Vagina (tissue), 2 donors: ENCODE results near the gene PPIF. TPM values are rescaled to one million over a fixed set of nuclear protein-coding genes. Genes with fewer than 3 reads are reported as not detected.

Experiments used
- DNase-seq, 2 donors: peaks; one replicate each; pipeline ENCODE4 v3.0.0-alpha.2; 2017; ENCODE audit errors: extremely low spot score in 2 of 2
- H3K27ac ChIP-seq: fragments of 200-600 bp; sonication (generic); one replicate; pipeline ENCODE4 v1.5.1; 2019
- H3K27me3 ChIP-seq: fragments of 200-600 bp; sonication (generic); one replicate; pipeline ENCODE4 v1.5.1; 2019
- H3K36me3 ChIP-seq, 2 donors: fragments of 200-600 bp; sonication (generic); one replicate each; pipeline ENCODE4 v1.5.1; 2017 to 2019
- H3K4me1 ChIP-seq: fragments of 200-600 bp; sonication (generic); one replicate; pipeline ENCODE4 v1.5.1; 2019
- H3K4me3 ChIP-seq, 2 donors: fragments of 200-600 bp; sonication (generic); 1 replicate in 1 of 2; 2 replicates in 1 of 2; pipeline ENCODE4 v1.5.1; 2016 to 2019
- H3K9me3 ChIP-seq: fragments of 200-600 bp; sonication (generic); one replicate; pipeline ENCODE4 v1.5.1; 2019
- POLR2A ChIP-seq, 2 donors: fragments of 450-650 bp; IDR thresholded peaks; one replicate each; pipeline ENCODE4 v1.6.1; 2017; ENCODE audit warnings: antibody characterized with exemption in 2 of 2, mild to moderate bottlenecking in 2 of 2, moderate library complexity in 2 of 2
- POLR2AphosphoS5 ChIP-seq, 2 donors: sonication (generic); formaldehyde crosslinking; IDR thresholded peaks; one replicate each; pipeline ENCODE4 v1.9.0; 2017; ENCODE audit warnings: antibody characterized with exemption in 2 of 2, mild to moderate bottlenecking in 2 of 2, low read depth in 1 of 2; ENCODE audit not compliant: insufficient read depth in 1 of 2
- intact Hi-C: fragments of 100-400 bp; cut with DNase I; formaldehyde crosslinking; loops from one replicate; pipeline ENCODE4 v1.15.1; 2023
- total RNA-seq: library from RNA; depleted of rRNA; stranded (reverse); fragments of >200 nt; gene quantifications from one replicate; pipeline ENCODE4 v1.2.3, GENCODE V29; 2016
- TF ChIP-seq, protein P1 (sequence below), 3 experiments: fragments of 450-650 bp in 2 of 3; fragments of 200-600 bp in 1 of 3; sonication (generic) in 1 of 3; IDR thresholded peaks; one replicate each; pipeline ENCODE4 v1.5.1; 2017 to 2019; ENCODE audit warnings: antibody characterized with exemption in 3 of 3, mild to moderate bottlenecking in 2 of 3, moderate library complexity in 2 of 3

PPIF gene
- total RNA-seq, 1 donor from 2014 or later = 44.7 TPM

- Histone ChIP-seq H3K27me3 (no peaks in the 10 kb centered on the region), H3K27ac (no peak overlapping the region), H3K4me1 (peaks cover 13% of the 10 kb centered on the region), H3K9me3 (no peaks in the 10 kb centered on the region), H3K4me3 (no peak overlapping the region), H3K36me3 (peaks cover 0 to 84% of the 10 kb centered on the region in 2 donors)
- DNase-seq = no peak
- intact Hi-C loops = no loop called here
- TF ChIP-seq POLR2A (IDR thresholded peaks at IDR 0.05) = no peak
Measured at GRCh38 chr10:79306644-79307220, 40.5 kb upstream of the PPIF start.

GRCh38 chr10:79308016-79308415, 39.3 kb upstream of the PPIF start:
- no peaks in the 10 kb centered on the region for H3K27me3 ChIP-seq
- no peak overlapping the region for H3K27ac ChIP-seq
- intact Hi-C loops = no loop called here
- no peak for DNase-seq
- peaks cover 13% of the 10 kb centered on the region for H3K4me1 ChIP-seq
- H3K4me3 ChIP-seq = no peak overlapping the region
- peaks cover 0 to 81% of the 10 kb centered on the region in 2 donors for H3K36me3 ChIP-seq
- no peaks in the 10 kb centered on the region for H3K9me3 ChIP-seq
- TF ChIP-seq POLR2A (IDR thresholded peaks at IDR 0.05) (no peak), POLR2AphosphoS5 (IDR thresholded peaks at IDR 0.05; ENCODE audit: insufficient read depth in 1 of 2, low read depth in 1 of 2) (no peak)
- TF ChIP-seq, protein P1, sequence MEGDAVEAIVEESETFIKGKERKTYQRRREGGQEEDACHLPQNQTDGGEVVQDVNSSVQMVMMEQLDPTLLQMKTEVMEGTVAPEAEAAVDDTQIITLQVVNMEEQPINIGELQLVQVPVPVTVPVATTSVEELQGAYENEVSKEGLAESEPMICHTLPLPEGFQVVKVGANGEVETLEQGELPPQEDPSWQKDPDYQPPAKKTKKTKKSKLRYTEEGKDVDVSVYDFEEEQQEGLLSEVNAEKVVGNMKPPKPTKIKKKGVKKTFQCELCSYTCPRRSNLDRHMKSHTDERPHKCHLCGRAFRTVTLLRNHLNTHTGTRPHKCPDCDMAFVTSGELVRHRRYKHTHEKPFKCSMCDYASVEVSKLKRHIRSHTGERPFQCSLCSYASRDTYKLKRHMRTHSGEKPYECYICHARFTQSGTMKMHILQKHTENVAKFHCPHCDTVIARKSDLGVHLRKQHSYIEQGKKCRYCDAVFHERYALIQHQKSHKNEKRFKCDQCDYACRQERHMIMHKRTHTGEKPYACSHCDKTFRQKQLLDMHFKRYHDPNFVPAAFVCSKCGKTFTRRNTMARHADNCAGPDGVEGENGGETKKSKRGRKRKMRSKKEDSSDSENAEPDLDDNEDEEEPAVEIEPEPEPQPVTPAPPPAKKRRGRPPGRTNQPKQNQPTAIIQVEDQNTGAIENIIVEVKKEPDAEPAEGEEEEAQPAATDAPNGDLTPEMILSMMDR (IDR thresholded peaks at IDR 0.05) = no peak

GRCh38 chr10:79308969-79309665, 38.2 kb upstream of the PPIF start:
- H3K36me3 ChIP-seq = peaks cover 0 to 83% of the 10 kb centered on the region in 2 donors
- H3K4me3 ChIP-seq = no peak overlapping the region
- no peaks in the 10 kb centered on the region for H3K9me3 ChIP-seq
- H3K4me1 ChIP-seq = peaks cover 13% of the 10 kb centered on the region
- no peaks in the 10 kb centered on the region for H3K27me3 ChIP-seq
- no peak for DNase-seq
- intact Hi-C loops = no loop called here
- no peak overlapping the region for H3K27ac ChIP-seq
- TF ChIP-seq POLR2A (IDR thresholded peaks at IDR 0.05) (no peak), POLR2AphosphoS5 (IDR thresholded peaks at IDR 0.05; ENCODE audit: insufficient read depth in 1 of 2, low read depth in 1 of 2) (peak in 1 of 2 donors; percentile 23)
- TF ChIP-seq, protein P1 (IDR thresholded peaks at IDR 0.05) = no peak

GRCh38 chr10:79310200-79310865, 36.9 kb upstream of the PPIF start:
- Histone ChIP-seq H3K4me1 (peaks cover 13% of the 10 kb centered on the region), H3K9me3 (no peaks in the 10 kb centered on the region), H3K27me3 (no peaks in the 10 kb centered on the region), H3K27ac (no peak overlapping the region), H3K4me3 (no peak overlapping the region), H3K36me3 (peaks cover 0 to 81% of the 10 kb centered on the region in 2 donors)
- DNase-seq = no peak
- TF ChIP-seq POLR2A (IDR thresholded peaks at IDR 0.05) (no peak), POLR2AphosphoS5 (IDR thresholded peaks at IDR 0.05; ENCODE audit: insufficient read depth in 1 of 2, low read depth in 1 of 2) (no peak)
- TF ChIP-seq, protein P1 (IDR thresholded peaks at IDR 0.05) = no peak
- intact Hi-C loops = no loop called here

DNA sequence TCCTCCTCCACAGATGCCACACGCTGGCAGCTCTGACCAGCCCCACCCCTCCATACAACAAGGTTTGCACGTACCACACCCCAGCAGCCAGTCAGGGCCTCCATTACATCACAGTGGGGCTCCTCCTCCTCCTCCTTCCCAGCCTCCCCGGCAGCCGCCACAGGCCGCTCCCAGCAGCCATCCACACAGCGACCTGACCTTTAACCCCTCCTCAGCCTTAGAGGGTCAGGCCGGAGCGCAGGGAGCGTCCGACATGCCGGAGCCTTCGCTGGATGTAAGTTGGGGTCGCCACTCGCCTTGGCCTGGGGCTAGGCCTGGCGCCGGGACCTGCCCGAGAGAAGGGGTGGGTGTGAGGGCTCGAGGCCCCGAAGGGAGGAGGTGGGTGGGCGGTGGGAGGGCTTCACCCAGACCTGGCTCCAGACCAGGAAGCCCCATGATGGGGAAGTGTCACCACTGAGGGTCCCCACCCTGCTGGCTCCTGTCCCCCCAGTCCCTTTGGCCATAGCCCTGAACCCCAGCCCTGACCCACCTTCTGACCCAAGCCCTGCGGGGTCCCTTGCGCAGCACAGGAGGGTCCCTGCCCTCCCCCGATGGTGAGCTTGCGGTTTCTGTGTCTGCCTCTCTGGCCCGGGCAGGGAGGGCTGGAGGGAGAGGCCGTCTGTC, 36.2 kb upstream of the PPIF start:
- Histone ChIP-seq H3K4me1 (peaks cover 13% of the 10 kb centered on the region), H3K27me3 (no peaks in the 10 kb centered on the region), H3K4me3 (no peak overlapping the region), H3K9me3 (no peaks in the 10 kb centered on the region), H3K36me3 (peaks cover 0 to 74% of the 10 kb centered on the region in 2 donors), H3K27ac (peak overlapping the region; percentile 5)
- no peak for DNase-seq
- TF ChIP-seq, protein P1 (IDR thresholded peaks at IDR 0.05) = no peak
- TF ChIP-seq POLR2A (IDR thresholded peaks at IDR 0.05) (no peak), POLR2AphosphoS5 (IDR thresholded peaks at IDR 0.05; ENCODE audit: insufficient read depth in 1 of 2, low read depth in 1 of 2) (no peak)
- intact Hi-C loops = no loop called here
